Measurements from ENCODE around the gene PIGW.

Gene PIGW

GRCh38 chr17:36501963-36502362 is 32.8 kb upstream of the PIGW start:
- no peak for DNase-seq (ENCODE audit: low spot score)
- no peak for TF ChIP-seq CTCF (IDR thresholded peaks at IDR 0.05; ENCODE audit: extremely low read depth, insufficient read depth, missing control alignments)
- in situ Hi-C loops (cut with MboI; ENCODE audit: low pct_unique_long_range_greater_than_20kb, low sequenced_read_pairs, unreplicated experiment), result no loop called here

GRCh38 chr17:36503456-36504155 is 31.2 kb upstream of the PIGW start:
- in situ Hi-C loops (cut with MboI; ENCODE audit: low pct_unique_long_range_greater_than_20kb, low sequenced_read_pairs, unreplicated experiment), result no loop called here
- DNase-seq (ENCODE audit: low spot score), result no peak
- TF ChIP-seq CTCF (IDR thresholded peaks at IDR 0.05; ENCODE audit: extremely low read depth, insufficient read depth, missing control alignments), result no peak

- in situ Hi-C loops (cut with MboI; ENCODE audit: low pct_unique_long_range_greater_than_20kb, low sequenced_read_pairs, unreplicated experiment), result no loop called here
- DNase-seq (ENCODE audit: low spot score), result no peak
- TF ChIP-seq CTCF (IDR thresholded peaks at IDR 0.05; ENCODE audit: extremely low read depth, insufficient read depth, missing control alignments), result no peak
Measured at GRCh38 chr17:36504156-36504545, 30.6 kb upstream of the PIGW start.

GRCh38 chr17:36505171-36505570 is 29.6 kb upstream of the PIGW start:
- DNase-seq (ENCODE audit: low spot score), result no peak
- in situ Hi-C loops (cut with MboI; ENCODE audit: low pct_unique_long_range_greater_than_20kb, low sequenced_read_pairs, unreplicated experiment), result no loop called here

GRCh38 chr17:36506249-36506826 is 28.4 kb upstream of the PIGW start:
- DNase-seq (ENCODE audit: low spot score), result no peak
- in situ Hi-C loops (cut with MboI; ENCODE audit: low pct_unique_long_range_greater_than_20kb, low sequenced_read_pairs, unreplicated experiment), result no loop called here
- no peak for TF ChIP-seq CTCF (IDR thresholded peaks at IDR 0.05; ENCODE audit: extremely low read depth, insufficient read depth, missing control alignments)

More at GRCh38 chr17:36505171-36505570, 29.6 kb upstream of the PIGW start:
- no peak for TF ChIP-seq CTCF (IDR thresholded peaks at IDR 0.05; ENCODE audit: extremely low read depth, insufficient read depth, missing control alignments)

- in situ Hi-C loops (cut with MboI; ENCODE audit: low pct_unique_long_range_greater_than_20kb, low sequenced_read_pairs, unreplicated experiment), result no loop called here
- no peak for TF ChIP-seq CTCF (IDR thresholded peaks at IDR 0.05; ENCODE audit: extremely low read depth, insufficient read depth, missing control alignments)
- DNase-seq (ENCODE audit: low spot score), result no peak
Measured at GRCh38 chr17:36506831-36507230, 28.0 kb upstream of the PIGW start.
